Liver (tissue), 9 donors: ENCODE data around the gene OR10G3. TPM values are rescaled to one million over a fixed set of nuclear protein-coding genes. Genes with fewer than 3 reads are reported as not detected.
A peak's percentile ranks its signal among the peaks of the same experiment; 100 is the strongest.
"Not testable (repeated sequence)": the region's sequence is repeated elsewhere in the genome, so short reads cannot be mapped to it uniquely, and the experiment has no call there.

Experiments
- DNase-seq: peaks from one replicate; pipeline ENCODE4 v3.0.0-alpha.2; 2017; ENCODE audit warnings: low spot score
- H3K27ac ChIP-seq, 2 donors: one replicate each; pipeline ENCODE4 v1.7.0; 2013; ENCODE audit warnings: inconsistent platforms in 2 of 2, low read length in 2 of 2, control low read depth in 1 of 2, low read depth in 1 of 2, mild to moderate bottlenecking in 1 of 2
- H3K27me3 ChIP-seq, 4 donors: one replicate each; pipeline versions ENCODE4 v1.6.1 to v1.7.0; 2013; ENCODE audit warnings: low read length in 3 of 4, inconsistent platforms in 1 of 4, mild to moderate bottlenecking in 1 of 4, moderate library complexity in 1 of 4; ENCODE audit not compliant: control insufficient read depth in 4 of 4, insufficient read depth in 4 of 4
- H3K36me3 ChIP-seq, 4 donors: one replicate each; pipeline versions ENCODE4 v1.6.1 to v1.7.0; 2013; ENCODE audit warnings: low read length in 3 of 4, mild to moderate bottlenecking in 3 of 4, low read depth in 1 of 4, moderate library complexity in 1 of 4; ENCODE audit not compliant: control insufficient read depth in 4 of 4, insufficient read depth in 3 of 4
- H3K4me1 ChIP-seq, 4 donors: one replicate each; pipeline versions ENCODE4 v1.6.1 to v1.7.0; 2013; ENCODE audit warnings: low read length in 3 of 4, mild to moderate bottlenecking in 3 of 4, moderate library complexity in 1 of 4; ENCODE audit not compliant: control insufficient read depth in 4 of 4, insufficient read depth in 4 of 4
- H3K4me3 ChIP-seq, 3 donors: one replicate each; pipeline versions ENCODE4 v1.6.1 to v1.7.0; 2013; ENCODE audit warnings: low read length in 3 of 3, control low read depth in 1 of 3, low read depth in 1 of 3, mild to moderate bottlenecking in 1 of 3
- H3K9ac ChIP-seq, 2 donors: one replicate each; pipeline ENCODE4 v1.7.0; 2013; ENCODE audit warnings: low read length in 2 of 2, mild to moderate bottlenecking in 2 of 2, moderate library complexity in 2 of 2, control low read depth in 1 of 2, low read depth in 1 of 2
- H3K9me3 ChIP-seq, 4 donors: one replicate each; pipeline versions ENCODE4 v1.6.1 to v1.7.0; 2013; ENCODE audit warnings: low read length in 3 of 4; ENCODE audit not compliant: control insufficient read depth in 4 of 4
- CTCF ChIP-seq: fragments of 150-350 bp; IDR thresholded peaks from 2 replicates; pipeline ENCODE4 v1.5.1; 2017; ENCODE audit warnings: improper control_type of control experiment, low read depth, low read length; ENCODE audit not compliant: missing input control
- FOXA1 ChIP-seq: IDR thresholded peaks from 2 replicates; pipeline ENCODE4 v1.6.1; 2016; ENCODE audit warnings: antibody characterized with exemption
- FOXA2 ChIP-seq: IDR thresholded peaks from 2 replicates; pipeline ENCODE4 v1.6.1; 2016; ENCODE audit warnings: antibody characterized with exemption
- GABPA ChIP-seq, 2 donors: IDR thresholded peaks in 1 of 2; conservative IDR thresholded peaks in 1 of 2; 2 replicates each; pipeline ENCODE4 v1.6.1; 2016; ENCODE audit warnings: antibody characterized with exemption in 2 of 2, mild to moderate bottlenecking in 1 of 2, moderate library complexity in 1 of 2
- NR2F2 ChIP-seq: IDR thresholded peaks from 2 replicates; pipeline ENCODE4 v1.6.1; 2016; ENCODE audit warnings: antibody characterized with exemption
- REST ChIP-seq: IDR thresholded peaks from 2 replicates; pipeline ENCODE4 v1.6.1; 2016; ENCODE audit warnings: antibody characterized with exemption, mild to moderate bottlenecking
- TAF1 ChIP-seq: conservative IDR thresholded peaks from 2 replicates; pipeline ENCODE4 v1.6.1; 2016; ENCODE audit warnings: antibody characterized with exemption, mild to moderate bottlenecking
- WGBS: extraction: QIAGEN DNeasy Blood & Tissue Kit; methylation state at CpG from one replicate; pipeline ENCODE4 v1.1.7; 2013; 5-methylcytosine and 5-hydroxymethylcytosine counted together
- polyA plus RNA-seq, 2 donors: library from polyadenylated mRNA; stranded (reverse) in 1 of 2; unstranded in 1 of 2; fragments of 200-250 nt in 1 of 2; fragments of >200 nt in 1 of 2; fragmentation: Nextera tagmentation in 1 of 2; extraction: Ambion mirVana in 1 of 2; gene quantifications; one replicate each; pipeline versions ENCODE4 v1.2.1 to v1.2.3, GENCODE V29; 2013 to 2015
- total RNA-seq, 2 donors: library from RNA; depleted of rRNA; stranded (reverse); fragments of >200 nt; gene quantifications; one replicate each; pipeline ENCODE4 v1.2.3, GENCODE V29; 2014
- donor health status: healthy.
- donor health status: healthy.
- donor health status: healthy.
- donor health status: healthy.
- donor health status: healthy.

The OR10G3 gene
- total and polyA plus RNA-seq, 4 donors: not detected

GRCh38 chr14:21557084-21557901 lies 22.6 kb downstream of the OR10G3 start (continued):
- TF ChIP-seq CTCF: peak; percentile 72

DNA sequence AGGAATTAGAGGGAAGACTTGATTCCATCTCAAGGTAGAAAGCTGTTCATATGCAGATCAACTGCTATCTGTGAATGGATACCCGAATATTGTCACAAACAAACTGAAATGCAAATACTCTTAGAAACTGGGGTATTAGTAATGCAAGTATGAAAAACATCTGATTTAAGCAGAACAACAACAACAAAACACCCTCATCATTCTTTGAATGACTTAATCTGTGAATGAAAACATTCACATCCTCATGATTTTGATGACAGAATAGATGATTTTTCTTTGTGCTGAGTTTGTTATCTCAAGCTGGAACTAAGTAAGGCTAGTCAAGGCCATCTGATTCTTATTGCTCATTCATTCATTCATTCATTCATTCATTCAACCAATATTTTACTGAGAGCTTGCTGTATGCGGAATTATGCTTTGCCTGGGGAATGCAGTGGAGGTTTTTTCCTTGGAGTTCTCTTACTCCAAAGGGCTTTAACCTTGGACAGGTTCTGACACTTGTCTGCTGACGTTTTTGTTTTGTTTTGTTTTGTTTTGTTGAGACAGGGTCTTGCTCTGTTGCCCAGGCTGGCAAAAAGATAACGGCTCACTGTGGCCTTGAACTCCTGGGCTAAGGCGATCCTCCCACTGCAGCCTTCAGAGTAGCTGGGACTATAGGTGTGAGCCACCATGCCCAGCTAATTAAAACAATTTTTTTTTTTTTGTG lies 23.3 kb downstream of the OR10G3 start:
- no peak overlapping the region for H3K27ac ChIP-seq

GRCh38 chr14:21553266-21553665 lies 26.6 kb downstream of the OR10G3 start:
- no peak for DNase-seq
- Histone ChIP-seq H3K27me3 (no peaks in the 10 kb centered on the region), H3K4me3 (no peak overlapping the region), H3K9me3 (no peaks in the 10 kb centered on the region), H3K27ac (no peak overlapping the region), H3K9ac (no peak overlapping the region), H3K36me3 (no peaks in the 10 kb centered on the region), H3K4me1 (peaks cover 2 to 5% (median 3%) of the 10 kb centered on the region in 4 donors)
- no peak for TF ChIP-seq CTCF
- no peak for TF ChIP-seq REST
- no peak for TF ChIP-seq FOXA2
- no peak for TF ChIP-seq GABPA (IDR thresholded peaks at IDR 0.05 in 1 of 2, conservative IDR thresholded peaks at IDR 0.05 in 1 of 2)
- no peak for TF ChIP-seq TAF1
- no peak for TF ChIP-seq FOXA1
- no peak for TF ChIP-seq NR2F2
- WGBS: 90% methylated on average over 3 of the region's 3 CpGs

More for the DNA sequence above, 23.3 kb downstream of the OR10G3 start:
- TF ChIP-seq FOXA2: no peak
- Histone ChIP-seq H3K9ac (no peak overlapping the region), H3K27me3 (no peaks in the 10 kb centered on the region), H3K4me1 (peaks cover 2 to 5% (median 3%) of the 10 kb centered on the region in 4 donors), H3K9me3 (no peaks in the 10 kb centered on the region), H3K36me3 (no peaks in the 10 kb centered on the region), H3K4me3 (no peak overlapping the region)
- DNase-seq: no peak
- WGBS: 51% methylated on average over 5 of the region's 5 CpGs

GRCh38 chr14:21544588-21544987 lies 35.3 kb downstream of the OR10G3 start:
- not testable (repeated sequence) for H3K9me3 ChIP-seq, H3K27ac ChIP-seq, H3K36me3 ChIP-seq, DNase-seq, H3K4me3 ChIP-seq, H3K4me1 ChIP-seq, H3K9ac ChIP-seq, H3K27me3 ChIP-seq
- WGBS: 83% methylated on average over 7 of the region's 7 CpGs
